Kidney epithelial cell (primary cell): ENCODE data around the gene FARSA. TPM values are rescaled to one million over a fixed set of nuclear protein-coding genes. Genes with fewer than 3 reads are reported as not detected.
A peak's percentile ranks its signal among the peaks of the same experiment; 100 is the strongest.

ENCODE experiments used
- DNase-seq: peaks from one replicate; pipeline ENCODE4 v3.0.0-alpha.2; 2010; ENCODE audit warnings: low read depth
- H3K27me3 ChIP-seq: 2 replicates; pipeline ENCODE4 v1.6.0; 2011; ENCODE audit warnings: low read length; ENCODE audit not compliant: control insufficient read depth, insufficient read depth
- H3K36me3 ChIP-seq: 2 replicates; pipeline ENCODE4 v1.5.1; 2011; ENCODE audit warnings: low read length; ENCODE audit not compliant: control insufficient read depth, insufficient read depth
- H3K4me3 ChIP-seq: 2 replicates; pipeline ENCODE4 v1.5.1; 2011; ENCODE audit warnings: low read depth, mild to moderate bottlenecking, control low read depth, low read length
- CTCF ChIP-seq: IDR thresholded peaks from 2 replicates; pipeline ENCODE4 v1.5.1; 2011; ENCODE audit warnings: mild to moderate bottlenecking, moderate library complexity, low read length, control low read depth, inconsistent platforms; ENCODE audit not compliant: insufficient read depth, poor library complexity, severe bottlenecking
- total RNA-seq: library from RNA; depleted of rRNA; stranded (reverse); fragments of >200 nt; gene quantifications from 2 replicates; pipeline ENCODE4 v1.2.3, GENCODE V29; 2015

The FARSA gene
- total RNA-seq, 1 donor from 2014 or later: 93.7 TPM

GRCh38 chr19:12939975-12940423 lies 6.5 kb upstream of the FARSA start:
- TF ChIP-seq CTCF: no peak
- H3K4me3 ChIP-seq: peak overlapping the region; percentile 93
- peaks cover 5% of the 10 kb centered on the region for H3K36me3 ChIP-seq
- H3K27me3 ChIP-seq: no peaks in the 10 kb centered on the region
- no peak for DNase-seq

- peak; percentile 22 for TF ChIP-seq CTCF
- H3K36me3 ChIP-seq: peaks cover 5% of the 10 kb centered on the region
- no peaks in the 10 kb centered on the region for H3K27me3 ChIP-seq
- no peak for DNase-seq
- peak overlapping the region; percentile 93 for H3K4me3 ChIP-seq
These were observed 5.5 kb upstream of the FARSA start for GRCh38 chr19:12938779-12939601.

GRCh38 chr19:12937927-12938778 lies 4.6 kb upstream of the FARSA start, which contains the start of gene CALR:
CALR (plus strand) TSS chr19:12938609; CDS start chr19:12938680, 71 bp downstream.
- TF ChIP-seq CTCF: no peak
- peak within 1 kb of the TSS; percentile 93 for H3K4me3 ChIP-seq
- DNase-seq: peak; percentile 92
- H3K36me3 ChIP-seq: peaks cover 3% of the 10 kb centered on the region
- H3K27me3 ChIP-seq: no peaks in the 10 kb centered on the region

GRCh38 chr19:12937093-12937926 lies 3.8 kb upstream of the FARSA start:
- Histone ChIP-seq H3K4me3 (peak overlapping the region; percentile 93), H3K36me3 (peaks cover 2% of the 10 kb centered on the region), H3K27me3 (no peaks in the 10 kb centered on the region)
- no peak for DNase-seq
- no peak for TF ChIP-seq CTCF

- no peak for DNase-seq
- no peak overlapping the region for H3K4me3 ChIP-seq
- no peak for TF ChIP-seq CTCF
- H3K36me3 ChIP-seq: peaks cover 2% of the 10 kb centered on the region
- no peaks in the 10 kb centered on the region for H3K27me3 ChIP-seq
These were observed 3.1 kb upstream of the FARSA start for GRCh38 chr19:12936582-12936981.
